GM12878 (cell line): ENCODE measurements around the gene SAFB. TPM values are rescaled to one million over a fixed set of nuclear protein-coding genes. Genes with fewer than 3 reads are reported as not detected.

Experiments used
- HSF1 ChIP-seq: fragments of 150-350 bp; IDR thresholded peaks from 2 replicates; pipeline ENCODE4 v1.6.1; 2014; ENCODE audit warnings: mild to moderate bottlenecking, low read depth, low read length
- IRF5 ChIP-seq: fragments of 450-650 bp; IDR thresholded peaks from 2 replicates; pipeline ENCODE4 v1.6.1; 2017; ENCODE audit warnings: borderline replicate concordance
- MLLT1 ChIP-seq: fragments of 450-650 bp; IDR thresholded peaks from 2 replicates; pipeline ENCODE4 v1.6.1; 2016; ENCODE audit warnings: mild to moderate bottlenecking
- NKRF ChIP-seq: fragments of 450-650 bp; conservative IDR thresholded peaks from 2 replicates; pipeline ENCODE4 v1.6.1; 2017; ENCODE audit warnings: mild to moderate bottlenecking, moderate library complexity
- SRF ChIP-seq, 2 experiments: IDR thresholded peaks; 2 replicates each; pipeline ENCODE4 v1.6.1; 2011; ENCODE audit warnings: low read depth in 2 of 2, low read length in 2 of 2, mild to moderate bottlenecking in 1 of 2, moderate library complexity in 1 of 2
- TAF1 ChIP-seq: IDR thresholded peaks from 2 replicates; pipeline ENCODE4 v1.6.1; 2011; ENCODE audit warnings: mild to moderate bottlenecking, low read depth, low read length, borderline replicate concordance
- TBL1XR1 ChIP-seq: IDR thresholded peaks from 2 replicates; pipeline ENCODE4 v1.6.1; 2012; ENCODE audit warnings: low read depth, low read length, improper control_type of control experiment
- ZNF274 ChIP-seq: IDR thresholded peaks from one replicate; pipeline ENCODE4 v1.8.0; 2011; ENCODE audit not compliant: insufficient read length, insufficient read depth
- ZNF384 ChIP-seq: IDR thresholded peaks from 2 replicates; pipeline ENCODE4 v1.6.1; 2012; ENCODE audit warnings: low read depth, mild to moderate bottlenecking, low read length, improper control_type of control experiment, borderline replicate concordance
- polyA plus RNA-seq, 11 experiments: library from polyadenylated mRNA; depleted of rRNA in 4 of 11; unstranded in 6 of 11; stranded (reverse) in 5 of 11; fragments of >200 nt; fragmentation: Nextera tagmentation in 4 of 11; fragmentation: Illumina TruSeq in 1 of 11; extraction: Ambion mirVana in 4 of 11; extraction: Trizol in 1 of 11; gene quantifications; 1 replicate in 1 of 11; 2 replicates in 10 of 11; pipeline versions ENCODE4 v1.2.1 to v1.2.3, GENCODE V29; 2011 to 2016; ENCODE audit warnings: inconsistent platforms in 2 of 11, missing spikeins in 2 of 11, low read depth in 1 of 11
- total RNA-seq, 4 experiments: library from RNA; depleted of rRNA in 3 of 4; stranded (reverse); fragments of >200 nt in 3 of 4; fragmentation: Illumina TruSeq in 1 of 4; extraction: Trizol in 1 of 4; gene quantifications; 2 replicates each; pipeline versions ENCODE4 v1.2.1 to v1.2.3, GENCODE V29; 2013 to 2021

Gene SAFB
- total and polyA plus RNA-seq, 10 of the 15 experiments (the other 5 are each of a cell fraction or from before 2014, with no cell fraction given): 1.6 to 131 (median 61.2) TPM

GRCh38 chr19:5617080-5617479 is 5.8 kb upstream of the SAFB start (continued):
- TF ChIP-seq IRF5: no peak
- TF ChIP-seq NKRF: no peak
- TF ChIP-seq ZNF384: no peak
- no peak for TF ChIP-seq MLLT1
- TF ChIP-seq ZNF274: no peak
- no peak for TF ChIP-seq TAF1
- no peak for TF ChIP-seq SRF (IDR thresholded peaks at IDR 0.05; ENCODE audit: low read depth in 2 of 2, low read length in 2 of 2)
- no peak for TF ChIP-seq TBL1XR1
- TF ChIP-seq HSF1: no peak
